ENCODE results near the gene LHFPL6. TPM values are rescaled to one million over a fixed set of nuclear protein-coding genes. Genes with fewer than 3 reads are reported as not detected.

LHFPL6 gene
- polyA plus RNA-seq, 2 of the 4 experiments (the other 2 are of a cell fraction) = 1.7 to 5.4 TPM

DNA sequence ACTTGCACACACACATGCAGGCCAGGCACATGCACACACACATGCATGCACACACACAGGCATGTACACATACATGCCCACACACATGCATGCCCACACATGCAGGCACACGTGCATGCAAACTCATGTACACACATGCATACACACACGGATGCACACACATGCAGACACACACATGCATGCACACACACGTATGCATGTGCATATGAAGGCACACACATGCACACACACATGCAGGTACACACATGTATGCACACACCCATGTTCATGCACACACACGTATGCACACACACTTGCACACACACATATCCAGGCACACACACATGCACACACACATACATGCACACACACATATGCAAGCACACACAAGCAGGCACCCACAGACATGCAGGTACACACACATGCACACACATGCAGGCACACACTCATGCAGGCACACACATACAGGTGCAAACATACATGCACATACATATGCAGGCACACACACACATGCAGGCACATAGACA lies 278.1 kb downstream of the LHFPL6 start:
- no peak overlapping the region for H3K4me3 ChIP-seq
- H3K9me3 ChIP-seq = no peaks in the 10 kb centered on the region
- H3K4me2 ChIP-seq = no peak overlapping the region
- 26% methylated on average over 4 of the region's 4 CpGs for WGBS (ENCODE audit: missing lambda C conversion rate)
- TF ChIP-seq FOXS1 (CRISPR knock-in tag; IDR thresholded peaks at IDR 0.05) = no peak
- TF ChIP-seq, protein P1, sequence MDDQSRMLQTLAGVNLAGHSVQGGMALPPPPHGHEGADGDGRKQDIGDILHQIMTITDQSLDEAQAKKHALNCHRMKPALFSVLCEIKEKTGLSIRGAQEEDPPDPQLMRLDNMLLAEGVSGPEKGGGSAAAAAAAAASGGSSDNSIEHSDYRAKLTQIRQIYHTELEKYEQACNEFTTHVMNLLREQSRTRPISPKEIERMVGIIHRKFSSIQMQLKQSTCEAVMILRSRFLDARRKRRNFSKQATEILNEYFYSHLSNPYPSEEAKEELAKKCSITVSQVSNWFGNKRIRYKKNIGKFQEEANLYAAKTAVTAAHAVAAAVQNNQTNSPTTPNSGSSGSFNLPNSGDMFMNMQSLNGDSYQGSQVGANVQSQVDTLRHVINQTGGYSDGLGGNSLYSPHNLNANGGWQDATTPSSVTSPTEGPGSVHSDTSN (IDR thresholded peaks at IDR 0.05) = no peak
- no peak for TF ChIP-seq KDM1A (IDR thresholded peaks at IDR 0.05; ENCODE audit: low read depth)
- TF ChIP-seq FOSB (CRISPR knock-in tag; IDR thresholded peaks at IDR 0.05) = no peak
- TF ChIP-seq EHF (CRISPR knock-in tag; IDR thresholded peaks at IDR 0.05) = no peak
- TF ChIP-seq, protein P2, sequence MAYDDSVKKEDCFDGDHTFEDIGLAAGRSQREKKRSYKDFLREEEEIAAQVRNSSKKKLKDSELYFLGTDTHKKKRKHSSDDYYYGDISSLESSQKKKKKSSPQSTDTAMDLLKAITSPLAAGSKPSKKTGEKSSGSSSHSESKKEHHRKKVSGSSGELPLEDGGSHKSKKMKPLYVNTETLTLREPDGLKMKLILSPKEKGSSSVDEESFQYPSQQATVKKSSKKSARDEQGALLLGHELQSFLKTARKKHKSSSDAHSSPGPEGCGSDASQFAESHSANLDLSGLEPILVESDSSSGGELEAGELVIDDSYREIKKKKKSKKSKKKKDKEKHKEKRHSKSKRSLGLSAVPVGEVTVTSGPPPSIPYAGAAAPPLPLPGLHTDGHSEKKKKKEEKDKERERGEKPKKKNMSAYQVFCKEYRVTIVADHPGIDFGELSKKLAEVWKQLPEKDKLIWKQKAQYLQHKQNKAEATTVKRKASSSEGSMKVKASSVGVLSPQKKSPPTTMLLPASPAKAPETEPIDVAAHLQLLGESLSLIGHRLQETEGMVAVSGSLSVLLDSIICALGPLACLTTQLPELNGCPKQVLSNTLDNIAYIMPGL (CRISPR knock-in tag; IDR thresholded peaks at IDR 0.05; ENCODE audit: borderline replicate concordance) = no peak
- no peak for TF ChIP-seq RFX5 (IDR thresholded peaks at IDR 0.05)
- TF ChIP-seq, protein P3, sequence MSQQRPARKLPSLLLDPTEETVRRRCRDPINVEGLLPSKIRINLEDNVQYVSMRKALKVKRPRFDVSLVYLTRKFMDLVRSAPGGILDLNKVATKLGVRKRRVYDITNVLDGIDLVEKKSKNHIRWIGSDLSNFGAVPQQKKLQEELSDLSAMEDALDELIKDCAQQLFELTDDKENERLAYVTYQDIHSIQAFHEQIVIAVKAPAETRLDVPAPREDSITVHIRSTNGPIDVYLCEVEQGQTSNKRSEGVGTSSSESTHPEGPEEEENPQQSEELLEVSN (IDR thresholded peaks at IDR 0.05; ENCODE audit: borderline replicate concordance, low read depth) = no peak
- no peak for DNase-seq (ENCODE audit: low read depth in 1 of 2, low spot score in 1 of 2)
- H3K27ac ChIP-seq = no peak overlapping the region
- CTCF ChIA-PET = no interaction called here
- no peak for ATAC-seq
- POLR2A ChIA-PET = no interaction called here
- no peak for FAIRE-seq
- no peaks in the 10 kb centered on the region for H3K4me1 ChIP-seq

DNA sequence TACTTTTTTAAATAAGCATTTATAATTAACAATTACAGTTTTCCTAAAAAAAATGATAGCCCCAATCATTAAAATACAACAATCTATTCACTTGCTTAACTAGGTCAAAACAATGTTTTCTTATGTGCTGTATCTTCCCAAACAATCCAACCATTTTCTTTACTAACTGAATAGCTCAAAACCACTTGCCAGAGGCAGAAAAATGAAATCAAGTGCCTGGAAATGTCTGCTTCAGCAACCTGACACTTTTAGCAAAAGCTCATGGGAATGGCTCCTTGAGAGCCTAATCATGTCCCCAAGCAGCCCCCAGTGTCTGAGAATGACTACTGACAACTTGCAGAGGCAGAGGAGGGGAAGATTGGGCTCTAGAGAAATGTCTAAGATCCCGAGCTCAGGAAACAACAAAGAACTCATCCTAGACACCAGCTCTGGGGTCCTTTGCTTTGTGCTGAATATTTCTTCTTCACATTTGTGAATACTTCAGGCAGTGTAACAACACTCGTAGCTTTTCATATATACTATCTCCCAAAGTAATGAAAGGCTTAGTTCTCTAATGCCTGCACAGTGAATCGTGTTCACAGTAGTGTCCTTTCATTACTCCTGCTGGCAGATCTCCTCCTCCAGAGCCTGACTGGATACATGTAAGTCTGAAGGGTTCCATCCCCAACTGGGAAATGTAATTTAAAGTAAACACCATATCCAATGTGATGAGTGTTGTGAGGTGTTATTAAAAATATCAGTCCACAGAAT lies 280.0 kb downstream of the LHFPL6 start:
- Histone ChIP-seq H3K4me2 (no peak overlapping the region), H3K27ac (no peak overlapping the region), H3K4me3 (no peak overlapping the region), H3K9me3 (no peaks in the 10 kb centered on the region), H3K4me1 (no peaks in the 10 kb centered on the region)
- no peak for DNase-seq (ENCODE audit: low read depth in 1 of 2, low spot score in 1 of 2)
- ChIA-PET POLR2A (no interaction called here), CTCF (interaction anchor here (0.8 to 1.9 kb wide), 3 partner anchors 10 to 289 kb away, joined by 3 to 5 read pairs (median 4); no protein-coding TSS in a partner anchor)
- no peak for FAIRE-seq
- no peak for TF ChIP-seq JUN (IDR thresholded peaks at IDR 0.05)
- TF ChIP-seq NFE2L2 (conservative IDR thresholded peaks at IDR 0.05; ENCODE audit: low read length) = no peak
- TF ChIP-seq, protein P4, sequence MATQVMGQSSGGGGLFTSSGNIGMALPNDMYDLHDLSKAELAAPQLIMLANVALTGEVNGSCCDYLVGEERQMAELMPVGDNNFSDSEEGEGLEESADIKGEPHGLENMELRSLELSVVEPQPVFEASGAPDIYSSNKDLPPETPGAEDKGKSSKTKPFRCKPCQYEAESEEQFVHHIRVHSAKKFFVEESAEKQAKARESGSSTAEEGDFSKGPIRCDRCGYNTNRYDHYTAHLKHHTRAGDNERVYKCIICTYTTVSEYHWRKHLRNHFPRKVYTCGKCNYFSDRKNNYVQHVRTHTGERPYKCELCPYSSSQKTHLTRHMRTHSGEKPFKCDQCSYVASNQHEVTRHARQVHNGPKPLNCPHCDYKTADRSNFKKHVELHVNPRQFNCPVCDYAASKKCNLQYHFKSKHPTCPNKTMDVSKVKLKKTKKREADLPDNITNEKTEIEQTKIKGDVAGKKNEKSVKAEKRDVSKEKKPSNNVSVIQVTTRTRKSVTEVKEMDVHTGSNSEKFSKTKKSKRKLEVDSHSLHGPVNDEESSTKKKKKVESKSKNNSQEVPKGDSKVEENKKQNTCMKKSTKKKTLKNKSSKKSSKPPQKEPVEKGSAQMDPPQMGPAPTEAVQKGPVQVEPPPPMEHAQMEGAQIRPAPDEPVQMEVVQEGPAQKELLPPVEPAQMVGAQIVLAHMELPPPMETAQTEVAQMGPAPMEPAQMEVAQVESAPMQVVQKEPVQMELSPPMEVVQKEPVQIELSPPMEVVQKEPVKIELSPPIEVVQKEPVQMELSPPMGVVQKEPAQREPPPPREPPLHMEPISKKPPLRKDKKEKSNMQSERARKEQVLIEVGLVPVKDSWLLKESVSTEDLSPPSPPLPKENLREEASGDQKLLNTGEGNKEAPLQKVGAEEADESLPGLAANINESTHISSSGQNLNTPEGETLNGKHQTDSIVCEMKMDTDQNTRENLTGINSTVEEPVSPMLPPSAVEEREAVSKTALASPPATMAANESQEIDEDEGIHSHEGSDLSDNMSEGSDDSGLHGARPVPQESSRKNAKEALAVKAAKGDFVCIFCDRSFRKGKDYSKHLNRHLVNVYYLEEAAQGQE (IDR thresholded peaks at IDR 0.05) = no peak
- TF ChIP-seq HEYL (CRISPR knock-in tag; IDR thresholded peaks at IDR 0.05) = no peak
- no peak for TF ChIP-seq POLR2A (IDR thresholded peaks at IDR 0.05; ENCODE audit: low read length)
- TF ChIP-seq, protein P5, sequence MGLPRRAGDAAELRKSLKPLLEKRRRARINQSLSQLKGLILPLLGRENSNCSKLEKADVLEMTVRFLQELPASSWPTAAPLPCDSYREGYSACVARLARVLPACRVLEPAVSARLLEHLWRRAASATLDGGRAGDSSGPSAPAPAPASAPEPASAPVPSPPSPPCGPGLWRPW (IDR thresholded peaks at IDR 0.05) = no peak
- no peak for TF ChIP-seq CHD4 (IDR thresholded peaks at IDR 0.05; ENCODE audit: borderline replicate concordance)
- WGBS (ENCODE audit: missing lambda C conversion rate) = 0% methylated on average over 2 of the region's 3 CpGs
- no peak for ATAC-seq
